Suprapubic skin (tissue), 4 donors: ENCODE results near the gene RRP12. TPM values are rescaled to one million over a fixed set of nuclear protein-coding genes. Genes with fewer than 3 reads are reported as not detected.

Experiments used
- DNase-seq, 2 donors: peaks; one replicate each; pipeline ENCODE4 v3.0.0-alpha.2; 2019; ENCODE audit warnings: low spot score in 2 of 2
- H3K27ac ChIP-seq: fragments of 200-600 bp; sonication (generic); one replicate; pipeline ENCODE4 v1.5.1; 2019
- H3K27me3 ChIP-seq: fragments of 200-600 bp; sonication (generic); one replicate; pipeline ENCODE4 v1.5.1; 2019
- H3K36me3 ChIP-seq: fragments of 200-600 bp; sonication (generic); one replicate; pipeline ENCODE4 v1.5.1; 2019
- H3K4me1 ChIP-seq: fragments of 200-600 bp; sonication (generic); one replicate; pipeline ENCODE4 v1.5.1; 2019
- H3K4me3 ChIP-seq: fragments of 200-600 bp; sonication (generic); one replicate; pipeline ENCODE4 v1.5.1; 2019; ENCODE audit warnings: mild to moderate bottlenecking
- H3K9me3 ChIP-seq: fragments of 200-600 bp; sonication (generic); one replicate; pipeline ENCODE4 v1.5.1; 2019
- EP300 ChIP-seq: sonication (generic); formaldehyde crosslinking; IDR thresholded peaks from one replicate; pipeline ENCODE4 v1.6.1; 2017; ENCODE audit warnings: antibody characterized with exemption
- POLR2A ChIP-seq, 2 donors: fragments of 450-650 bp; IDR thresholded peaks; one replicate each; pipeline ENCODE4 v1.6.1; 2017; ENCODE audit warnings: antibody characterized with exemption in 2 of 2, mild to moderate bottlenecking in 2 of 2, moderate library complexity in 2 of 2
- POLR2AphosphoS5 ChIP-seq, 3 donors: sonication (generic); formaldehyde crosslinking; IDR thresholded peaks; one replicate each; pipeline ENCODE4 v1.6.1; 2017; ENCODE audit warnings: antibody characterized with exemption in 3 of 3
- WGBS: methylation state at CpG from one replicate; pipeline ENCODE4 v1.1.5; 2018; 5-methylcytosine and 5-hydroxymethylcytosine counted together
- total RNA-seq, 4 donors: library from RNA; depleted of rRNA; stranded (reverse); fragments of >200 nt; gene quantifications; one replicate each; pipeline ENCODE4 v1.1.0, GENCODE V29; 2016
- TF ChIP-seq, protein P1 (sequence below), 2 donors: fragments of 200-600 bp in 1 of 2; fragments of 450-650 bp in 1 of 2; sonication (generic) in 1 of 2; IDR thresholded peaks; one replicate each; pipeline ENCODE4 v1.5.1; 2016 to 2019; ENCODE audit warnings: antibody characterized with exemption in 2 of 2, mild to moderate bottlenecking in 1 of 2, moderate library complexity in 1 of 2

RRP12 gene
- total RNA-seq, 4 donors from 2014 or later = 24.5 to 49.3 (median 48.6) TPM

DNA sequence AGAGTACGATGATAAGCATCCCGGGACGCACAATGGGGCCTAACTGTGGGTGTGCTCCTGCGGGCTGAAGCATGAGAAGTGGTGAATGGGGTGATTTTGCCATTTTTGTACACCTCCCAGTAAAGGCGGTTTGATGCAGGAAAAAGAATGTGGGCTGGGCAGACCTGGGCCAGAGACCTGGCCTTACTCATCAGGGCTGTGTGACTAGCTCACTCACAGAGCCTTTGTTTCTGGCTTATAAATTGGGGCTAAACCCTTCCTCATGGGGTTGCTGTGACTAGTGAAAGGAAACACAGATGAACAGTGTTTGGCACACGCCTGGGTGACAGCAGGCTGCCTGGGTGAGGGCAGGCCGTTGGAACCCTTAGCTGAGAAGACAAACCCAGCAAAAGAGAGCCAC is 18.0 kb downstream of the RRP12 start:
- no peaks in the 10 kb centered on the region for H3K4me1 ChIP-seq
- 98% methylated on average over 7 of the region's 7 CpGs for WGBS
- TF ChIP-seq EP300 = no peak
- TF ChIP-seq POLR2A (IDR thresholded peaks at IDR 0.05) = no peak
- TF ChIP-seq POLR2AphosphoS5 (IDR thresholded peaks at IDR 0.05) = no peak
- TF ChIP-seq, protein P1, sequence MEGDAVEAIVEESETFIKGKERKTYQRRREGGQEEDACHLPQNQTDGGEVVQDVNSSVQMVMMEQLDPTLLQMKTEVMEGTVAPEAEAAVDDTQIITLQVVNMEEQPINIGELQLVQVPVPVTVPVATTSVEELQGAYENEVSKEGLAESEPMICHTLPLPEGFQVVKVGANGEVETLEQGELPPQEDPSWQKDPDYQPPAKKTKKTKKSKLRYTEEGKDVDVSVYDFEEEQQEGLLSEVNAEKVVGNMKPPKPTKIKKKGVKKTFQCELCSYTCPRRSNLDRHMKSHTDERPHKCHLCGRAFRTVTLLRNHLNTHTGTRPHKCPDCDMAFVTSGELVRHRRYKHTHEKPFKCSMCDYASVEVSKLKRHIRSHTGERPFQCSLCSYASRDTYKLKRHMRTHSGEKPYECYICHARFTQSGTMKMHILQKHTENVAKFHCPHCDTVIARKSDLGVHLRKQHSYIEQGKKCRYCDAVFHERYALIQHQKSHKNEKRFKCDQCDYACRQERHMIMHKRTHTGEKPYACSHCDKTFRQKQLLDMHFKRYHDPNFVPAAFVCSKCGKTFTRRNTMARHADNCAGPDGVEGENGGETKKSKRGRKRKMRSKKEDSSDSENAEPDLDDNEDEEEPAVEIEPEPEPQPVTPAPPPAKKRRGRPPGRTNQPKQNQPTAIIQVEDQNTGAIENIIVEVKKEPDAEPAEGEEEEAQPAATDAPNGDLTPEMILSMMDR (IDR thresholded peaks at IDR 0.05) = no peak
- H3K27ac ChIP-seq = no peak overlapping the region
- no peaks in the 10 kb centered on the region for H3K9me3 ChIP-seq
- H3K36me3 ChIP-seq = peaks cover 88% of the 10 kb centered on the region
- H3K4me3 ChIP-seq = no peak overlapping the region
- no peaks in the 10 kb centered on the region for H3K27me3 ChIP-seq
- DNase-seq = no peak

DNA sequence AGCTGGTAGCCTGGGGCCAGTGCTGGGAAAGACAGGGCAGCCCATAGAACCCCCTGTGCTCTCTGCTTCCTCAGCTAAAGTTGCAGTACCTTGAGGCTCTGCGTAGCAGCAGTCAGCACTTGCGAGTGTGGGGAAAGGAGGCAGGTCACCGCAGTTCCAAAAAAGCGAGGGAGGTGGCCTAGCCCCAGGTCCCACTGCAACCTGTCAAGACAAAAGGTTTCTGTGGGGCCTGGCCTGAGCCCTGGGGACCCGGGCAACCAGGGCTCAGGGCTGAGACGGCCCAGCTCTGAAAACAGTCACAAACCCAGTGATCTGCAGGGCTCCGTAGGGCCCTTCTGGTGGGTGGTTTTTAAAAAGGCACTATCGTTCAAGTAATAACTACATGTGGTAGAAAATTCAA is 19.5 kb downstream of the RRP12 start:
- H3K27ac ChIP-seq = no peak overlapping the region
- WGBS = 90% methylated on average over 8 of the region's 8 CpGs
- H3K4me1 ChIP-seq = no peaks in the 10 kb centered on the region
- no peaks in the 10 kb centered on the region for H3K9me3 ChIP-seq
- TF ChIP-seq EP300 (no peak), POLR2A (IDR thresholded peaks at IDR 0.05) (no peak), POLR2AphosphoS5 (IDR thresholded peaks at IDR 0.05) (no peak)
- TF ChIP-seq, protein P1 (IDR thresholded peaks at IDR 0.05) = no peak
- H3K36me3 ChIP-seq = peaks cover 87% of the 10 kb centered on the region
- no peak for DNase-seq
- no peak overlapping the region for H3K4me3 ChIP-seq
- no peaks in the 10 kb centered on the region for H3K27me3 ChIP-seq

DNA sequence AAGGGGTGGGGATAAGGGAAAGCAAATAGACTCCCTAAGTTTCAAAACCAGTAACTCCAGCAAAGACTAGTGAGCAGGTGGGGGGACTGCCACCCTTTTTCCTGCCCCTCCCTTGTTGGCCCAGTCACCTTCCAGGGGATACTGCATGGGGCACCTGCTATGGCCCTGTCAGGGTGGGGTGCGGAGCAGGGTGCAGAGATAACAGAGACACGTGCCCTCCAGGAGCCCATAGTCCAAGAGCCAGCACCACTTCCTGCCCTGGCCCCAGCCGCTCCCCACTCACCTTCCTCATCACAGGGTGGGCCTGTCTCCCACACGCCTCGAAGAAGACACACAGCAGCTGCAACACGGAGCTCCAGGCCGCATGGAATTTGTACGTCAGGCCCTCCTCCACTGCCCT is 20.6 kb downstream of the RRP12 start:
- Histone ChIP-seq H3K36me3 (peaks cover 83% of the 10 kb centered on the region), H3K4me1 (no peaks in the 10 kb centered on the region), H3K4me3 (no peak overlapping the region), H3K27ac (no peak overlapping the region), H3K27me3 (no peaks in the 10 kb centered on the region), H3K9me3 (no peaks in the 10 kb centered on the region)
- TF ChIP-seq, protein P1 (IDR thresholded peaks at IDR 0.05) = no peak
- no peak for TF ChIP-seq POLR2A (IDR thresholded peaks at IDR 0.05)
- no peak for TF ChIP-seq EP300
- no peak for TF ChIP-seq POLR2AphosphoS5 (IDR thresholded peaks at IDR 0.05)
- DNase-seq = no peak
- no CpG with 5 or more reads among the region's 8 CpGs for WGBS

DNA sequence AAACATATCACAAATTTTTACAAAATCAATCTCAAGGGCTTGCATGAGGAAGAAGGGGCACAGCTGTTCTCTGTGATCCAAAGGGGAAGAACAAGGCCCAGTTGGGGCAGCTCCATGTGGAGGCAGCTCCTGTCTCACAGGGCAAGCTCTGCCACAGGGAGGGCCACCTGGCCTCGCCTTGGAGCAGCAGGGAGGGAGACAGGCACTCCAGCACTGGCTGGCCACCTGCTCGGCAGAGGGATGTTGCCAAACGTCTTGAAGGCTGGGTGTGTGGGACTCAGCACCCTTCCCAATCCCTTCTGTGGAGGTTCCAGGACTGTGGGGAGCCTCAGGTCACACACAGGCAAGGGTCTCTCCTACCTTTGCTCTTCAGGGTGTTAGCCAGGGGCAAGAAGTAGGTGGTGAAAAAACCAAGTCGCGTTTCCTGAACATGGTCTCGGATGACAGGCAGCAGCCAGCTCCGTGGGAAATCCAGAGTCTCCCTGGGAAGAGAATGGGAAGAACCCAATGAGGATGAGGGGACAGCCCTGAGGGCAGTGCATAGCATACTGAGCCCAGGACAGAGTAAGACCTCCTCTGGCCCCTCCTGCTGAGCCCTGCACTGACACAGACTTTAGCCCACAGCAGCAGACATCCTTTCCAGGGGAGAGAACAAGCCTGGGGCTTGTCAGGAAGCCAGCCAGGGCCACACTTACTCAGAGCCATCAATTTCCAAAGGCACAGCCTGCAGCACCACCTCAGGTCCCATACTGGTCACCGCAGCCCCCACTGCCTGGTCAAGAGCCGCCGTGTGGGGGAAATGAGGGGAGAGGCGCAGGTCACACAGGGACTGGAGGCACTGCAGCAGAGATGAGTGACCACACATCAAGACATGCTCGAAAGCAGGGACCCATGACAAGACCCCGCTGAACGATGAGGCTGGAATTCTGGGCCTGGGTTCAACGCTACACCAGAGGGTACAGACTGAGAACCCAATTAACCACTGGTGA is 21.9 kb downstream of the RRP12 start:
- Histone ChIP-seq H3K4me1 (no peaks in the 10 kb centered on the region), H3K36me3 (peaks cover 80% of the 10 kb centered on the region), H3K4me3 (no peak overlapping the region), H3K27ac (no peak overlapping the region), H3K9me3 (no peaks in the 10 kb centered on the region), H3K27me3 (no peaks in the 10 kb centered on the region)
- no peak for DNase-seq
- TF ChIP-seq POLR2A (IDR thresholded peaks at IDR 0.05) = no peak
- WGBS = 88% methylated on average over 14 of the region's 15 CpGs

DNA sequence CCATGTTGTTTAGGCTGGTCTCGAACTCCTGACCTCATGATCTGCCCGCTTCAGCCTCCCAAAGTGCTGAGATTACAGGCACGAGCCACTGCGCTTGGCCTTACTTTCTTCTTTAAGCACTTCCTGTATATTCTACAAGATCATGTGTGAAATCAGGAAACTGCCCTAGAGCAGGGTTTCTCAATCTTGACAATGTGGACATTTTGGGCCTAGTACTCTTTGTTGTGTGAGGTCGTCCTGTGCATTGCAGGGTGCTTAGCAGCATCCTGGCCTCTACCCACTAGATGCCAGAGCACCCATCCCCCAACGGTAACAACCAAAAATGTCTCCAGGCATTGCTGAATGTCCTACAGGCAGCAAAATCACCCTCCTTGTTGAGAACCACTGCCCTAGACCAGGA is 24.7 kb downstream of the RRP12 start:
- Histone ChIP-seq H3K4me1 (no peaks in the 10 kb centered on the region), H3K27me3 (no peaks in the 10 kb centered on the region), H3K9me3 (no peaks in the 10 kb centered on the region), H3K36me3 (peaks cover 88% of the 10 kb centered on the region), H3K27ac (no peak overlapping the region), H3K4me3 (no peak overlapping the region)
- WGBS = 95% methylated on average over 6 of the region's 6 CpGs
- DNase-seq = no peak
- TF ChIP-seq EP300 = no peak
- no peak for TF ChIP-seq POLR2A (IDR thresholded peaks at IDR 0.05)
- TF ChIP-seq, protein P1 (IDR thresholded peaks at IDR 0.05) = no peak
